ENCODE measurements around the gene MYO19. TPM values are rescaled to one million over a fixed set of nuclear protein-coding genes. Genes with fewer than 3 reads are reported as not detected.
A peak's percentile ranks its signal among the peaks of the same experiment; 100 is the strongest.

The MYO19 gene
- total and polyA plus RNA-seq, 7 donors = 10.1 to 28.7 (median 15.2) TPM

DNA sequence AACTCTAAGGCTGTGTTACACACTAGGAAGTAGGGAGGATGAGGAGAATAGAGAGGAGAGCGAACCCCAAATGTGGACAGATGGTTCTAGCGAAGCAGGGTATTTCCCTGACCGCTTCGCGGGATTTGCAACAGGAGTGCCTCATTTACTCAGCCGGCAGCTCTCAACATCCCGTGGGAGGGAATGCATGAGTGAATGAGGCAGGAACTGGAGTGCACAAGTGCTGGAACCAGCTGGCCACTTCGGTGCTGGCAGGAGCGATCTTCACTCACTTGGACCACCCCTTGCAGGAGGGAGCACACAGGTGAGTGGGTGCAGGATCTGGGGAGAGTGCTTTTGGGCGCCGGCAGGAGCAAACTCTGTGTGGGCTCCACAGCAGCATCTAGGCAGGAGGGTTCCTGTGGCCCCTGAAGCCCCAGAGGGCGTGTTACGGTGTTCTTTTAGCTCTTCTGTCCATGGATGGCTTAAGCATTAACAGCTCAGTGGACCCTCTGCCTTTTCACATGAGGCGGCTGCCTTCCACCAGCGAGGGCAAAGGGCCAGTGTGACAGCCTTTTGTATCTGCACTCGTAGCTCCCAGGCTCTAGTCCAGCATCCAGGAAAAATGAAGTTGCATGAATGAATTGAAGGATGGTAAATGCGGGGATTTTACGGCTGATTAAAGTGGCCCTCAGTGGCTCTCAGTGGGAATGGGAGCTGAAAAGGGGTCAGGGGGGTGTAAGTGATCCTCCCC, 65.6 kb downstream of the MYO19 start:
- TF ChIP-seq, protein P1, sequence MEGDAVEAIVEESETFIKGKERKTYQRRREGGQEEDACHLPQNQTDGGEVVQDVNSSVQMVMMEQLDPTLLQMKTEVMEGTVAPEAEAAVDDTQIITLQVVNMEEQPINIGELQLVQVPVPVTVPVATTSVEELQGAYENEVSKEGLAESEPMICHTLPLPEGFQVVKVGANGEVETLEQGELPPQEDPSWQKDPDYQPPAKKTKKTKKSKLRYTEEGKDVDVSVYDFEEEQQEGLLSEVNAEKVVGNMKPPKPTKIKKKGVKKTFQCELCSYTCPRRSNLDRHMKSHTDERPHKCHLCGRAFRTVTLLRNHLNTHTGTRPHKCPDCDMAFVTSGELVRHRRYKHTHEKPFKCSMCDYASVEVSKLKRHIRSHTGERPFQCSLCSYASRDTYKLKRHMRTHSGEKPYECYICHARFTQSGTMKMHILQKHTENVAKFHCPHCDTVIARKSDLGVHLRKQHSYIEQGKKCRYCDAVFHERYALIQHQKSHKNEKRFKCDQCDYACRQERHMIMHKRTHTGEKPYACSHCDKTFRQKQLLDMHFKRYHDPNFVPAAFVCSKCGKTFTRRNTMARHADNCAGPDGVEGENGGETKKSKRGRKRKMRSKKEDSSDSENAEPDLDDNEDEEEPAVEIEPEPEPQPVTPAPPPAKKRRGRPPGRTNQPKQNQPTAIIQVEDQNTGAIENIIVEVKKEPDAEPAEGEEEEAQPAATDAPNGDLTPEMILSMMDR (IDR thresholded peaks at IDR 0.05) = no peak
- Histone ChIP-seq H3K4me1 (no peaks in the 10 kb centered on the region), H3K27ac (no peak overlapping the region), H3K4me3 (no peak overlapping the region), H3K9me3 (no peaks in the 10 kb centered on the region), H3K27me3 (ENCODE audit: insufficient read depth in 3 of 3, low read length in 2 of 3) (peaks cover 0 to 38% (median 19%) of the 10 kb centered on the region in 3 donors), H3K36me3 (ENCODE audit: insufficient read depth in 1 of 2, low read depth in 1 of 2) (no peaks in the 10 kb centered on the region)
- peak in 1 of 2 donors; percentile 26 for DNase-seq
- ATAC-seq = no peak
- 55 to 64% (median 56%) methylated on average over 18 of the region's 18 CpGs for WGBS, 3 donors
- intact Hi-C loops (cut with DNase I) = no loop called here

GRCh38 chr17:36464765-36465088, 69.9 kb downstream of the MYO19 start:
- WGBS, 3 donors = 7 to 10% (median 9%) methylated on average over 16 to 21 of the region's 21 CpGs
- Histone ChIP-seq H3K27ac (no peak overlapping the region), H3K27me3 (ENCODE audit: insufficient read depth in 3 of 3, low read length in 2 of 3) (peaks cover 0 to 65% (median 20%) of the 10 kb centered on the region in 3 donors), H3K4me1 (no peaks in the 10 kb centered on the region), H3K4me3 (no peak overlapping the region), H3K36me3 (ENCODE audit: insufficient read depth in 1 of 2, low read depth in 1 of 2) (no peaks in the 10 kb centered on the region), H3K9me3 (no peaks in the 10 kb centered on the region)
- TF ChIP-seq, protein P1 (IDR thresholded peaks at IDR 0.05) = no peak
- intact Hi-C loops (cut with DNase I) = no loop called here
- DNase-seq = no peak
- no peak for ATAC-seq

- Histone ChIP-seq H3K4me1 (no peaks in the 10 kb centered on the region), H3K9me3 (no peaks in the 10 kb centered on the region), H3K4me3 (no peak overlapping the region), H3K27ac (no peak overlapping the region), H3K27me3 (ENCODE audit: insufficient read depth in 3 of 3, low read length in 2 of 3) (peaks cover 0 to 59% (median 16%) of the 10 kb centered on the region in 3 donors), H3K36me3 (ENCODE audit: insufficient read depth in 1 of 2, low read depth in 1 of 2) (no peaks in the 10 kb centered on the region)
- DNase-seq (peak; percentile 53 to 72), ATAC-seq (peak in 3 of 4 donors; percentile 55 to 68 (median 67))
- intact Hi-C loops (cut with DNase I) = no loop called here
- WGBS, 3 donors = 11 to 12% (median 11%) methylated on average over 51 to 54 of the region's 54 CpGs
- TF ChIP-seq, protein P1 (IDR thresholded peaks at IDR 0.05) = no peak
Measured at GRCh38 chr17:36463916-36464764, 70.5 kb downstream of the MYO19 start.

DNA sequence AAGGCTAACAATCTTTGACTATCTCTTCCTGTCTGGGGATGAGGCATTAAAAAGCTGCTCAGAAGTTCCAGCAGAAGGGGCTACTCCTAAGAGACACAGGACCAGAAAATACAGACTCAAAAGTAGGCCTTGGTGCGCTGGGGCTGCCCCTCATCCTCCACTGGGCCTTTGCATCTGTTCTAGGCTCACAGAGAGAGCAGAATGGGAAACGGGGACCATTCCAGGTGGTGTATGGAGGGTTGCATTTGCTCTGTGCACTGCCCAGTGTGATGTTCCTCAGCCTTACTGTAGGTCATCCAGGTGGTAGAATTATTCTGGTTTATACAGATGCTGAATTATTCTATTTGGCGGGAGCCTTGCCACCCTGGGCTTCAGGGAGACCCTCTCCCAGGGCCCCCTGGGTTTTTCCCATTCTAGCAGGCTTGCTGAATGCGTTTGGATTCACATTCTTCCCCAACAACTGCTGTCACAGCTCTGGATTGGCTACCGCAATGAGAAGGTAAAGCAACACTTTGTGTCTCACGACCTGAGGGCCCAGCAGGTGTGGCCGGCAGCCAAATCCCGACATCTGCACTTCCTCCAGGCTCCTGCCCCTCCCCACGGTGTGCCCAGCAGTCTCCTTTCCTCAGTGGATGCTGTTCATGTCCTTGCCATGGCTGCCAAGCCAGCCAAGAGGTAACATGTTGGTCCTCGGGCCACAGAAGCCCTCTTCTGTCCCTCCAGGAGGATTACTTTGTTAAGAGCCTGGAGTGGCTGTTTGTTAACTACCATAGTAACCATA, 73.1 kb downstream of the MYO19 start:
- DNase-seq = peak in 1 of 2 donors; percentile 15
- Histone ChIP-seq H3K36me3 (ENCODE audit: insufficient read depth in 1 of 2, low read depth in 1 of 2) (no peaks in the 10 kb centered on the region), H3K9me3 (no peaks in the 10 kb centered on the region), H3K27ac (no peak overlapping the region), H3K27me3 (ENCODE audit: insufficient read depth in 3 of 3, low read length in 2 of 3) (peaks cover 0 to 39% (median 14%) of the 10 kb centered on the region in 3 donors), H3K4me3 (no peak overlapping the region), H3K4me1 (no peaks in the 10 kb centered on the region)
- intact Hi-C loops (cut with DNase I) = no loop called here
- 47 to 52% (median 52%) methylated on average over 10 of the region's 10 CpGs for WGBS, 3 donors
- no peak for ATAC-seq
- TF ChIP-seq, protein P1 (IDR thresholded peaks at IDR 0.05) = no peak
